ENCODE data around the gene ACTL6B. TPM values are rescaled to one million over a fixed set of nuclear protein-coding genes. Genes with fewer than 3 reads are reported as not detected.
A peak's percentile ranks its signal among the peaks of the same experiment; 100 is the strongest.

ACTL6B gene
- total and polyA plus RNA-seq, 2 experiments from 2014 or later = not detected

DNA sequence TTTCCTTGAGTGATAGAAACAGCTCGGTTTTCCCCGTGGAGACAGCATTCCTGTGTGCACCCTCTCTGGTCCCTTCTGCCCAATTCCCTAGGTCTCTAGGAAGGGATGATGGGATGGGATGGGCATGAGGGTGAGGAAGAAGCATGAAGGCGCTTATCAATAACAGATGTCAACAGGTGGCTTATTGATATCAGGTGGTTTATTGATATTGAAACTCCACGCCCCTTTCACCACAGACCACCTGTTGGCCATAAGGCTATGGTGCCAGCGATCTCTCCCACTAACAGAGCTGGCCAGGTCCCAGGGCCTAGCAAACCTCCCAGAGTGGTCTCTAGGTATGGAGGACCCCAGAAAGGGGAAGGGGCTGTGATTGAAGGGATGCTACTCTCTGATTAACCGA lies 36.0 kb downstream of the ACTL6B start:
- TF ChIP-seq, protein P1, sequence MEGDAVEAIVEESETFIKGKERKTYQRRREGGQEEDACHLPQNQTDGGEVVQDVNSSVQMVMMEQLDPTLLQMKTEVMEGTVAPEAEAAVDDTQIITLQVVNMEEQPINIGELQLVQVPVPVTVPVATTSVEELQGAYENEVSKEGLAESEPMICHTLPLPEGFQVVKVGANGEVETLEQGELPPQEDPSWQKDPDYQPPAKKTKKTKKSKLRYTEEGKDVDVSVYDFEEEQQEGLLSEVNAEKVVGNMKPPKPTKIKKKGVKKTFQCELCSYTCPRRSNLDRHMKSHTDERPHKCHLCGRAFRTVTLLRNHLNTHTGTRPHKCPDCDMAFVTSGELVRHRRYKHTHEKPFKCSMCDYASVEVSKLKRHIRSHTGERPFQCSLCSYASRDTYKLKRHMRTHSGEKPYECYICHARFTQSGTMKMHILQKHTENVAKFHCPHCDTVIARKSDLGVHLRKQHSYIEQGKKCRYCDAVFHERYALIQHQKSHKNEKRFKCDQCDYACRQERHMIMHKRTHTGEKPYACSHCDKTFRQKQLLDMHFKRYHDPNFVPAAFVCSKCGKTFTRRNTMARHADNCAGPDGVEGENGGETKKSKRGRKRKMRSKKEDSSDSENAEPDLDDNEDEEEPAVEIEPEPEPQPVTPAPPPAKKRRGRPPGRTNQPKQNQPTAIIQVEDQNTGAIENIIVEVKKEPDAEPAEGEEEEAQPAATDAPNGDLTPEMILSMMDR (IDR thresholded peaks at IDR 0.05; ENCODE audit: low read depth, low read length) = no peak
- H3K4me1 ChIP-seq (ENCODE audit: low read depth) = no peaks in the 10 kb centered on the region
- H3K27me3 ChIP-seq = no peaks in the 10 kb centered on the region
- no peaks in the 10 kb centered on the region for H3K36me3 ChIP-seq
- no peak for DNase-seq (ENCODE audit: low read depth in 1 of 2, low spot score in 1 of 2)
- no peaks in the 10 kb centered on the region for H3K9me3 ChIP-seq (ENCODE audit: low read depth)
- H3K4me3 ChIP-seq = no peak overlapping the region
- no peak overlapping the region for H3K27ac ChIP-seq

- Histone ChIP-seq H3K27ac (no peak overlapping the region), H3K9me3 (ENCODE audit: low read depth) (no peaks in the 10 kb centered on the region), H3K4me1 (ENCODE audit: low read depth) (no peaks in the 10 kb centered on the region), H3K4me3 (no peak overlapping the region), H3K27me3 (no peaks in the 10 kb centered on the region), H3K36me3 (no peaks in the 10 kb centered on the region)
- TF ChIP-seq, protein P1 (IDR thresholded peaks at IDR 0.05; ENCODE audit: low read depth, low read length) = no peak
- DNase-seq (ENCODE audit: low read depth in 1 of 2, low spot score in 1 of 2) = no peak
These were observed 41.9 kb downstream of the ACTL6B start for GRCh38 chr7:100614308-100614861.

DNA sequence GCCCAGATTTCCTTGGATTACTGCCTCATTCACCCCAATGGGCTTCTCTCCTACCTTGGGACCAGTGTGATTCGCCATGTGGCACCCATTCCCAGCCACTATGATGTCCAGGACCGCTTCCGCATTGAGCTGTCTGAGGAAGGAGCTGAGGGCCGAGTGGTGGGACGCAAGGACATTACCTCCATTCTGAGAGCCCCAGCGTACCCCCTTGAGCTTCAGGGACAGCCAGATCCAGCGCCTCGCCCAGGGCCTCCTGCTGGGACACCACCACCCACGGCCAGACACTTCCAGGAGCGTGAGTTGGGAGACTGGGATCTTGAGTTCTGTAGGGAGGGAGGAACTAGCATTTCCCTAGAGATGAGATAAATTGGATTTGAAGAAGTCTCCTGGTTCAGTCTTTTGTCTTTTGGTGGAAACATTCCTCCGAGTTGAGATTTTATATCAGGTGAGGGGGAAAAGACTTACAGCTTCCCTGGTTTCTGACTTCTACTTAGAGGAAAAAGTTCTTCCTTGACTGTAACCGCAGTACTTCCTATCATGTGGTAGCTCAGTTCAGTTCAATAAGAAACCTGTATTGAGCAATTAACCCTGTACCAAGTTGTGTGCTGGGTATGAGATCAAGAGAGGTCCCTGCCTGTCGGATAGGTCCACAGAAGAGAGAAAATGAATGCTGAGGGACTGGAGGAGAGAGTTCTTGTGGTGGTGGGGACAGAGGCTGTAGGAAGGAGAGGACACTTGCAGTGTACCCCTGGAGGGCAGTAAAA lies 42.7 kb downstream of the ACTL6B start:
- DNase-seq (ENCODE audit: low read depth in 1 of 2, low spot score in 1 of 2) = no peak
- TF ChIP-seq, protein P1 (IDR thresholded peaks at IDR 0.05; ENCODE audit: low read depth, low read length) = no peak
- Histone ChIP-seq H3K36me3 (no peaks in the 10 kb centered on the region), H3K27ac (no peak overlapping the region), H3K9me3 (ENCODE audit: low read depth) (no peaks in the 10 kb centered on the region), H3K27me3 (no peaks in the 10 kb centered on the region), H3K4me3 (no peak overlapping the region), H3K4me1 (ENCODE audit: low read depth) (no peaks in the 10 kb centered on the region)

- Histone ChIP-seq H3K9me3 (ENCODE audit: low read depth) (no peaks in the 10 kb centered on the region), H3K27me3 (no peaks in the 10 kb centered on the region), H3K27ac (no peak overlapping the region), H3K4me1 (ENCODE audit: low read depth) (no peaks in the 10 kb centered on the region), H3K36me3 (no peaks in the 10 kb centered on the region), H3K4me3 (peak overlapping the region; percentile 72)
- DNase-seq (ENCODE audit: low read depth in 1 of 2, low spot score in 1 of 2) = no peak
- TF ChIP-seq, protein P1 (IDR thresholded peaks at IDR 0.05; ENCODE audit: low read depth, low read length) = peak; percentile 7
These were observed 43.4 kb downstream of the ACTL6B start for GRCh38 chr7:100612730-100613390.

- Histone ChIP-seq H3K9me3 (ENCODE audit: low read depth) (no peaks in the 10 kb centered on the region), H3K4me3 (peak within 1 kb of the TSS; percentile 72), H3K4me1 (ENCODE audit: low read depth) (no peaks in the 10 kb centered on the region), H3K36me3 (no peaks in the 10 kb centered on the region), H3K27me3 (no peaks in the 10 kb centered on the region), H3K27ac (peak within 1 kb of the TSS; percentile 86)
- peak; percentile 99 to 100 for DNase-seq (ENCODE audit: low read depth in 1 of 2, low spot score in 1 of 2)
- TF ChIP-seq, protein P1 (IDR thresholded peaks at IDR 0.05; ENCODE audit: low read depth, low read length) = no peak
These were observed 44.1 kb downstream of the ACTL6B start, which contains the start of gene MOSPD3 for GRCh38 chr7:100611983-100612729. TSS of gene MOSPD3 (plus strand) at chr7:100612540. CDS start at chr7:100612792, 252 bp downstream.
